HepG2 (cell line): ENCODE results near the gene SYCP2. TPM values are rescaled to one million over a fixed set of nuclear protein-coding genes. Genes with fewer than 3 reads are reported as not detected.
A peak's percentile ranks its signal among the peaks of the same experiment; 100 is the strongest.

ENCODE experiments used
- AHR ChIP-seq: IDR thresholded peaks from 2 replicates; pipeline ENCODE4 v1.6.1; 2018; ENCODE audit warnings: missing genetic modification reagents, missing compliant biosample characterization
- CEBPZ ChIP-seq: IDR thresholded peaks from 2 replicates; pipeline ENCODE4 v1.6.1; 2012; ENCODE audit warnings: low read length, improper control_type of control experiment
- CHD2 ChIP-seq: IDR thresholded peaks from 2 replicates; pipeline ENCODE4 v1.6.1; 2011; ENCODE audit warnings: low read depth, low read length, improper control_type of control experiment
- GLI4 ChIP-seq: sonication (generic); formaldehyde crosslinking; IDR thresholded peaks from 2 replicates; pipeline ENCODE4 v1.5.1; 2020; ENCODE audit warnings: missing genetic modification reagents, mild to moderate bottlenecking, moderate library complexity, borderline replicate concordance
- MED13 ChIP-seq: sonication (generic); formaldehyde crosslinking; IDR thresholded peaks from 2 replicates; pipeline ENCODE4 v1.5.0; 2020; ENCODE audit warnings: missing genetic modification reagents
- MXI1 ChIP-seq: IDR thresholded peaks from 3 replicates; pipeline ENCODE4 v1.6.1; 2012; ENCODE audit warnings: low read depth, low read length, inconsistent platforms, borderline replicate concordance
- NR2F1 ChIP-seq, 2 experiments: fragments of 450-650 bp in 1 of 2; formaldehyde crosslinking in 1 of 2; IDR thresholded peaks; 2 replicates each; pipeline versions ENCODE4 v1.5.0 to v1.6.1; 2016 to 2020; ENCODE audit warnings: mild to moderate bottlenecking in 1 of 2, missing compliant biosample characterization in 1 of 2, missing genetic modification reagents in 1 of 2, moderate library complexity in 1 of 2
- RFX3 ChIP-seq: IDR thresholded peaks from 2 replicates; pipeline ENCODE4 v1.6.1; 2016; ENCODE audit warnings: missing biosample characterization, missing genetic modification reagents
- STAT5B ChIP-seq: sonication (generic); formaldehyde crosslinking; IDR thresholded peaks from 2 replicates; pipeline ENCODE4 v1.4.0; 2020; ENCODE audit warnings: missing genetic modification reagents
- TCF7L2 ChIP-seq: IDR thresholded peaks from 2 replicates; pipeline ENCODE4 v1.6.1; 2011; ENCODE audit warnings: mild to moderate bottlenecking, low read depth, low read length, moderate library complexity
- ZFP1 ChIP-seq: IDR thresholded peaks from 2 replicates; pipeline ENCODE4 v1.6.1; 2016
- ZNF383 ChIP-seq: sonication (generic); formaldehyde crosslinking; IDR thresholded peaks from 2 replicates; pipeline ENCODE4 v1.4.0; 2020; ENCODE audit warnings: missing genetic modification reagents, mild to moderate bottlenecking, borderline replicate concordance
- ZNF660 ChIP-seq: sonication (generic); formaldehyde crosslinking; IDR thresholded peaks from 2 replicates; pipeline ENCODE4 v1.5.1; 2020; ENCODE audit warnings: mild to moderate bottlenecking, low read depth, missing genetic modification reagents, borderline replicate concordance
- ZNF883 ChIP-seq: sonication (generic); formaldehyde crosslinking; IDR thresholded peaks from 2 replicates; pipeline ENCODE4 v1.5.1; 2020; ENCODE audit warnings: mild to moderate bottlenecking, missing genetic modification reagents; ENCODE audit errors: not compliant biosample characterization
- ZSCAN25 ChIP-seq: sonication (generic); formaldehyde crosslinking; IDR thresholded peaks from 2 replicates; pipeline ENCODE4 v1.8.0; 2022; ENCODE audit warnings: mild to moderate bottlenecking, missing genetic modification reagents
- polyA plus RNA-seq, 8 experiments: library from polyadenylated mRNA; depleted of rRNA in 3 of 8; stranded (reverse) in 7 of 8; unstranded in 1 of 8; fragments of >200 nt; fragmentation: Illumina TruSeq in 4 of 8; extraction: Trizol in 4 of 8; gene quantifications; 2 replicates each; pipeline versions ENCODE4 v1.2.1 to v1.2.3, GENCODE V29; 2011 to 2016; ENCODE audit warnings: low read depth in 4 of 8, missing spikeins in 1 of 8, mixed read lengths in 1 of 8; ENCODE audit not compliant: insufficient read depth in 1 of 8
- total RNA-seq, 5 experiments: library from RNA; depleted of rRNA; stranded (reverse); fragments of >200 nt; fragmentation: Illumina TruSeq; extraction: Trizol; gene quantifications; 2 replicates each; pipeline ENCODE4 v1.2.3, GENCODE V29; 2016; ENCODE audit warnings: low read depth in 1 of 5
- TF ChIP-seq, protein P1 (sequence below): sonication (generic); formaldehyde crosslinking; conservative IDR thresholded peaks from 2 replicates; pipeline ENCODE4 v1.8.0; 2022; ENCODE audit warnings: missing genetic modification reagents
- TF ChIP-seq, protein P2 (sequence below): sonication (generic); formaldehyde crosslinking; IDR thresholded peaks from 2 replicates; pipeline ENCODE4 v1.4.0; 2020; ENCODE audit warnings: missing genetic modification reagents
- TF ChIP-seq, protein P3 (sequence below): sonication (generic); formaldehyde crosslinking; IDR thresholded peaks from 2 replicates; pipeline ENCODE4 v1.4.0; 2020; ENCODE audit warnings: missing genetic modification reagents
- TF ChIP-seq, protein P4 (sequence below): sonication (generic); formaldehyde crosslinking; IDR thresholded peaks from 2 replicates; pipeline ENCODE4 v1.5.0; 2020; ENCODE audit warnings: missing genetic modification reagents

Gene SYCP2
- total and polyA plus RNA-seq, 2 of the 13 experiments (the other 11 are each of a cell fraction or from before 2014, with no cell fraction given), result 0.07 to 0.24 TPM

DNA sequence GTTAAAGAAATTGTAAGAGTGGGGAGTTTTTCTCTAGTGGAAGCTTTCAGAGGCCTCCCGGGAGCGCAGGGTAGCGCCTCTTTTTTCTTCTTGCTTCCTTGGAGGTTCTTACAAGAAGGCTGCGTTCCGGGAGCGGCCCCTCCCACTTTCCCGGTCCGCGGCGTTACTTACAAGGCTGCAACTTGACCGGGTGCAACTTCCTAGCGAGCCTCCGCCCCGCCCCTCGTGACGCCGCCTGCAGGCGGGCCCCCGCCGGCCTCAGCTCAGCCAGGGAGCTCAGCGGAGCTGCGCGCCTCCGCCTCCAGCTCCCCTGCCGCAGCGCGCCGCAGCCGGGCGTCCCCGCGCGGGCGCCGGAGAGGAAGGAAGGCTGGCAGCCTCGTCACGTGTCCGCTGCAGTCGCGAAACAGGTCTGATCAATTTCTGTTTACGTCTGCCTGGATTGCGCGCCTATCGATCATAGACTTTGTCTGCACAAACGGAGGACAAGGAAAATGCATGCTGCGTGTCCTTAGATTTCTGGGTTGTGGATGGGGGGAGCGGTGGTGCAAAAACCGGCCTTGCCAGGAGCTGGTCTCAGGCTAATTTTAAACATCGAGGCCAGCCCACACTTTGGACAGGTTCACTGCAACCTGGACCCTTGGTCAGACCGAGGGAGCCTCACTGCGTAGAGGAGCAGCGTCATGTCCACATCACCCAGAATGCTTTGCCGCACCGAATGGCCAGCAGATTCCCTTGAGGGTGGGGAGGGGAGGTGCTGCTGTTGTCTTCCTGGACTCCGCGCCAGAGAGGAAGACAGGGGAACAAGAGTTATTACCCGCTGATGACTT is 6.9 kb upstream of the SYCP2 start, which contains the start of the genes FAM217B and PPP1R3D (continued):
- TF ChIP-seq ZSCAN25 (peak; percentile 84; the same call in 1 of the 2 replicates), ZFP1 (CRISPR knock-in tag) (no peak), NR2F1 (CRISPR knock-in tag; IDR thresholded peaks at IDR 0.05) (peak in 1 of 2 experiments; percentile 5; a peak in 2 of 4 replicates), GLI4 (CRISPR knock-in tag) (peak; percentile 82; the same call in 1 of the 2 replicates), STAT5B (CRISPR knock-in tag) (no peak; the same call in 1 of the 2 replicates), TCF7L2 (no peak), CHD2 (no peak), MED13 (CRISPR knock-in tag) (no peak), AHR (CRISPR knock-in tag) (no peak), CEBPZ (no peak), ZNF383 (CRISPR knock-in tag) (peak; percentile 97; the same call in 1 of the 2 replicates), ZNF660 (CRISPR knock-in tag) (no peak), RFX3 (CRISPR knock-in tag) (no peak), MXI1 (peak; percentile 65; the same call in 1 of the 3 replicates), ZNF883 (CRISPR knock-in tag) (peak; percentile 96)
- TF ChIP-seq, protein P1, sequence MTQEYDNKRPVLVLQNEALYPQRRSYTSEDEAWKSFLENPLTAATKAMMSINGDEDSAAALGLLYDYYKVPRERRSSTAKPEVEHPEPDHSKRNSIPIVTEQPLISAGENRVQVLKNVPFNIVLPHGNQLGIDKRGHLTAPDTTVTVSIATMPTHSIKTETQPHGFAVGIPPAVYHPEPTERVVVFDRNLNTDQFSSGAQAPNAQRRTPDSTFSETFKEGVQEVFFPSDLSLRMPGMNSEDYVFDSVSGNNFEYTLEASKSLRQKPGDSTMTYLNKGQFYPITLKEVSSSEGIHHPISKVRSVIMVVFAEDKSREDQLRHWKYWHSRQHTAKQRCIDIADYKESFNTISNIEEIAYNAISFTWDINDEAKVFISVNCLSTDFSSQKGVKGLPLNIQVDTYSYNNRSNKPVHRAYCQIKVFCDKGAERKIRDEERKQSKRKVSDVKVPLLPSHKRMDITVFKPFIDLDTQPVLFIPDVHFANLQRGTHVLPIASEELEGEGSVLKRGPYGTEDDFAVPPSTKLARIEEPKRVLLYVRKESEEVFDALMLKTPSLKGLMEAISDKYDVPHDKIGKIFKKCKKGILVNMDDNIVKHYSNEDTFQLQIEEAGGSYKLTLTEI (CRISPR knock-in tag), result no peak
- TF ChIP-seq, protein P2, sequence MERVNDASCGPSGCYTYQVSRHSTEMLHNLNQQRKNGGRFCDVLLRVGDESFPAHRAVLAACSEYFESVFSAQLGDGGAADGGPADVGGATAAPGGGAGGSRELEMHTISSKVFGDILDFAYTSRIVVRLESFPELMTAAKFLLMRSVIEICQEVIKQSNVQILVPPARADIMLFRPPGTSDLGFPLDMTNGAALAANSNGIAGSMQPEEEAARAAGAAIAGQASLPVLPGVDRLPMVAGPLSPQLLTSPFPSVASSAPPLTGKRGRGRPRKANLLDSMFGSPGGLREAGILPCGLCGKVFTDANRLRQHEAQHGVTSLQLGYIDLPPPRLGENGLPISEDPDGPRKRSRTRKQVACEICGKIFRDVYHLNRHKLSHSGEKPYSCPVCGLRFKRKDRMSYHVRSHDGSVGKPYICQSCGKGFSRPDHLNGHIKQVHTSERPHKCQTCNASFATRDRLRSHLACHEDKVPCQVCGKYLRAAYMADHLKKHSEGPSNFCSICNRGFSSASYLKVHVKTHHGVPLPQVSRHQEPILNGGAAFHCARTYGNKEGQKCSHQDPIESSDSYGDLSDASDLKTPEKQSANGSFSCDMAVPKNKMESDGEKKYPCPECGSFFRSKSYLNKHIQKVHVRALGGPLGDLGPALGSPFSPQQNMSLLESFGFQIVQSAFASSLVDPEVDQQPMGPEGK (CRISPR knock-in tag), result peak; percentile 68
- TF ChIP-seq, protein P3, sequence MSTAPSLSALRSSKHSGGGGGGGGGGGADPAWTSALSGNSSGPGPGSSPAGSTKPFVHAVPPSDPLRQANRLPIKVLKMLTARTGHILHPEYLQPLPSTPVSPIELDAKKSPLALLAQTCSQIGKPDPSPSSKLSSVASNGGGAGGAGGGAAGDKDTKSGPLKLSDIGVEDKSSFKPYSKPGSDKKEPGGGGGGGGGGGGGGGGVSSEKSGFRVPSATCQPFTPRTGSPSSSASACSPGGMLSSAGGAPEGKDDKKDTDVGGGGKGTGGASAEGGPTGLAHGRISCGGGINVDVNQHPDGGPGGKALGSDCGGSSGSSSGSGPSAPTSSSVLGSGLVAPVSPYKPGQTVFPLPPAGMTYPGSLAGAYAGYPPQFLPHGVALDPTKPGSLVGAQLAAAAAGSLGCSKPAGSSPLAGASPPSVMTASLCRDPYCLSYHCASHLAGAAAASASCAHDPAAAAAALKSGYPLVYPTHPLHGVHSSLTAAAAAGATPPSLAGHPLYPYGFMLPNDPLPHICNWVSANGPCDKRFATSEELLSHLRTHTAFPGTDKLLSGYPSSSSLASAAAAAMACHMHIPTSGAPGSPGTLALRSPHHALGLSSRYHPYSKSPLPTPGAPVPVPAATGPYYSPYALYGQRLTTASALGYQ (CRISPR knock-in tag), result peak; percentile 27; the same call in 1 of the 2 replicates
- TF ChIP-seq, protein P4, sequence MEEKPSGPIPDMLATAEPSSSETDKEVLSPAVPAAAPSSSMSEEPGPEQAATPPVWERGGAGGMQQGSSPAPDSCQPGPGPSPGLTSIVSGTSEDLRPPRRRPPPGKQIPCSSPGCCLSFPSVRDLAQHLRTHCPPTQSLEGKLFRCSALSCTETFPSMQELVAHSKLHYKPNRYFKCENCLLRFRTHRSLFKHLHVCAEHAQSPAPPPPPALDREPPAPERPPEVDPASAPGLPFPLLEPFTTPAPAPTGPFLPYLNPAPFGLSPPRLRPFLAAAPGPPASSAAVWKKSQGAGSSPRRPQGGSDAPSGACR, result peak; percentile 64; the same call in 1 of the 2 replicates
